AG04449 (cell line): ENCODE measurements around the gene EGF.

Source experiments
- CTCF ChIA-PET: fragments of 350-600 bp; formaldehyde crosslinking; extraction: SDS; loops from one replicate; lab custom pipeline; 2021; ENCODE audit warnings: antibody characterized with exemption; lab: Yijun Ruan, JAX
- POLR2A ChIA-PET: fragments of 400-600, 350-600 bp; formaldehyde crosslinking; extraction: SDS; loops from one replicate; lab custom pipeline; 2020; ENCODE audit warnings: antibody characterized with exemption, inconsistent platforms; lab: Yijun Ruan, JAX
- DNase-seq: peaks from one replicate; pipeline ENCODE4 v3.0.0-alpha.2; 2010; ENCODE audit warnings: low read depth, low spot score
- H3K4me3 ChIP-seq: 2 replicates; pipeline ENCODE4 v1.5.1; 2011; ENCODE audit warnings: low read depth, mild to moderate bottlenecking, control low read depth, low read length
- CTCF ChIP-seq: IDR thresholded peaks from one replicate; pipeline ENCODE4 v1.5.1; 2011; ENCODE audit warnings: mild to moderate bottlenecking, moderate library complexity, low read length, control low read depth, inconsistent platforms; ENCODE audit not compliant: insufficient read depth; ENCODE audit errors: missing control alignments

EGF gene

GRCh38 chr4:109959195-109959594 is 46.5 kb downstream of the EGF start:
- H3K4me3 ChIP-seq, result no peak overlapping the region
- TF ChIP-seq CTCF, result no peak
- DNase-seq, result no peak
- ChIA-PET POLR2A (no interaction called here), CTCF (no interaction called here)

DNA sequence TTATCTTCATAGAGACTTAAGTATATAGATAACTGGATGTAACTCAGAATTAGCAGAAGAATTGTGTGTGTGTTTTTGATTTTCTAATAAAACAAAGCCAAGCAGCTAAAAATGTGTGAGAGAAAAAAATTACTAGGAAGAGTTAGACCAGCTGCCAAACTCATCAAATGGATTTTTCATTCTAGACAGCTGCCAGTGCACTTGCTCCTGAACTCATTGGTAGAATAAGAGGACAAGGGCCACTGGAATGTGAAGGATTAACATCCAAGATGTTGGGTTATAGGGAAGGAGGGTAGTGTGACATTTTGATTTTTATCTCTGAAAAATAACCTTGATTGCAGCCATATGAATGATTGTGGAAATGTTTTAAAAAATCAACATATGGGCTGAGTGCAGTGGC is 49.7 kb downstream of the EGF start:
- TF ChIP-seq CTCF, result no peak
- CTCF ChIA-PET, result no interaction called here
- H3K4me3 ChIP-seq, result no peak overlapping the region
- DNase-seq, result no peak
- POLR2A ChIA-PET, result no interaction called here

- no peak overlapping the region for H3K4me3 ChIP-seq
- ChIA-PET CTCF (interaction anchor here (0.6 kb wide), 1 partner anchor 12 kb away, joined by 5 read pairs; no protein-coding TSS in a partner anchor), POLR2A (no interaction called here)
- no peak for TF ChIP-seq CTCF
- DNase-seq, result no peak
Measured at GRCh38 chr4:109966891-109967481, 54.3 kb downstream of the EGF start.

DNA sequence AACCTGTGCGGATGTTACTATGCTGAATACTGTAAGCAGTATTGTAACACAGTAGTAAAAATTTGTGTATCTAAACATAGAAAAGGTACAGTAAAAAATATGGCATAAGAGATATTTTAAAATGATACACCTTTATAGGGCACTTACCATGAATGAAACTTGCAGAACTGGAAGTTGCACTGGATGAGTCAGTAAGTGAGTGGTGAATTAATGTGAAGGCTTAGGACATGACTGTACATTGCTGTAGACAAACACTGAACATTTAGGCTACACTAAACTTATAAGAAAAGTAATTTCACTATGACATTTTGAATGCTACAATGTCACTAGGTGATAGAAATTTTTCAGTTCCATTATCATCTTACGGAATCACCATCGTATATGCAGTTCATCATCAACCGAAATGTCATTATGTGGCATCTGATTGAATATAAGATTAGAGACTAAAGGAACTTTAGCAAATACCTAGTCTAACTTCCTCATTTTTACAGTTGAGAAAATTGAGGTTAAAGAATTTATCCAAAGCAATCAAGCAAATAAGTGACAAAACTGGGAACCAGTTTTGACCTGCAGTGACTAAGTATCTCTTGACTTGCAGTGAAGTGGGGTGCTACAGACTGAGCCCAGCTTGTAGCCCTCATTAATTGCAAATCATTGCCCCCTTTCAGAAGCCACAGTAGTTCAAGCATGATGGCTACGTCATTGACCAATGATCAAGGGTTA is 55.3 kb downstream of the EGF start:
- H3K4me3 ChIP-seq, result no peak overlapping the region
- ChIA-PET POLR2A (no interaction called here), CTCF (interaction anchor here (0.6 to 2.5 kb wide), 2 partner anchors 11 kb away, joined by 5 to 13 read pairs; no protein-coding TSS in a partner anchor)
- DNase-seq, result no peak
- no peak for TF ChIP-seq CTCF

GRCh38 chr4:109969087-109969486 is 56.4 kb downstream of the EGF start:
- TF ChIP-seq CTCF, result no peak
- POLR2A ChIA-PET, result no interaction called here

GRCh38 chr4:109969919-109970318 is 57.2 kb downstream of the EGF start:
- no peak overlapping the region for H3K4me3 ChIP-seq
- POLR2A ChIA-PET, result no interaction called here
- CTCF ChIA-PET, result interaction anchor here (2.5 kb wide), 1 partner anchor 9 kb away, joined by 13 read pairs; no protein-coding TSS in a partner anchor
- DNase-seq, result no peak
- no peak for TF ChIP-seq CTCF

More at GRCh38 chr4:109969087-109969486, 56.4 kb downstream of the EGF start:
- CTCF ChIA-PET, result interaction anchor here (2.5 kb wide), 1 partner anchor 10 kb away, joined by 13 read pairs; no protein-coding TSS in a partner anchor
- no peak overlapping the region for H3K4me3 ChIP-seq
- DNase-seq, result no peak
